Heart right ventricle (tissue), 16 donors: ENCODE measurements around the gene MT1H. TPM values are rescaled to one million over a fixed set of nuclear protein-coding genes. Genes with fewer than 3 reads are reported as not detected.

ENCODE experiments used
- ATAC-seq, 8 donors: fragments of 200-7000 bp; cut with Tn5 transposase; one replicate each; pipeline ENCODE4 v1.9.1; 2020; ENCODE audit warnings: mild to moderate bottlenecking in 8 of 8, moderate library complexity in 8 of 8, moderate number of reproducible peaks in 1 of 8
- DNase-seq, 2 donors: peaks; one replicate each; pipeline ENCODE4 v3.0.0-alpha.2; 2020
- H3K27ac ChIP-seq, 10 donors: fragments of 200-600 bp; sonication (generic) in 2 of 10; one replicate each; pipeline versions ENCODE4 v1.5.0 to v1.8.0; 2020 to 2022; ENCODE audit warnings: mild to moderate bottlenecking in 3 of 10
- H3K27me3 ChIP-seq, 7 donors: fragments of 200-600 bp; one replicate each; pipeline ENCODE4 v1.8.0; 2021 to 2022; ENCODE audit warnings: mild to moderate bottlenecking in 2 of 7
- H3K36me3 ChIP-seq, 9 donors: fragments of 200-600 bp; sonication (generic) in 1 of 9; one replicate each; pipeline versions ENCODE4 v1.5.0 to v1.8.0; 2020 to 2022; ENCODE audit warnings: mild to moderate bottlenecking in 2 of 9
- H3K4me1 ChIP-seq, 9 donors: fragments of 200-600 bp; sonication (generic) in 1 of 9; one replicate each; pipeline versions ENCODE4 v1.5.0 to v1.8.0; 2020 to 2022; ENCODE audit warnings: mild to moderate bottlenecking in 4 of 9
- H3K4me3 ChIP-seq, 10 donors: fragments of 200-600 bp; sonication (generic) in 2 of 10; one replicate each; pipeline versions ENCODE4 v1.5.0 to v1.8.0; 2020 to 2022; ENCODE audit warnings: mild to moderate bottlenecking in 7 of 10, moderate library complexity in 2 of 10
- H3K9me3 ChIP-seq, 11 donors: fragments of 200-600 bp in 10 of 11; sonication (generic) in 2 of 11; one replicate each; pipeline versions ENCODE4 v1.5.0 to v1.8.0; 2013 to 2022; ENCODE audit warnings: mild to moderate bottlenecking in 2 of 11, control low read depth in 1 of 11, moderate library complexity in 1 of 11
- WGBS, 2 donors: extraction: QIAGEN DNeasy Blood & Tissue Kit; methylation state at CpG; one replicate each; pipeline ENCODE4 v1.1.7; 2013; ENCODE audit warnings: inconsistent platforms in 1 of 2; 5-methylcytosine and 5-hydroxymethylcytosine counted together
- intact Hi-C, 10 donors: fragments of 100-400 bp; cut with DNase I; formaldehyde crosslinking; loops; one replicate each; pipeline versions ENCODE4 v1.11.1 to v1.14.2; 2022
- polyA plus RNA-seq, 2 donors: library from polyadenylated mRNA; stranded (reverse); fragments of 200-250 nt; gene quantifications; one replicate each; pipeline ENCODE4 v1.2.3, GENCODE V29; 2013
- total RNA-seq, 10 donors: library from RNA; stranded (reverse); fragmentation: NEBNext Ultra II Directional in 3 of 10; extraction: Animal tissue kit (Norgen Biotek cat#: 25700) in 3 of 10; gene quantifications; one replicate each; pipeline versions ENCODE4 v1.2.1 to v1.2.4, GENCODE V29; 2021 to 2023
- TF ChIP-seq, protein P1 (sequence below), 9 donors: fragments of 200-600 bp; sonication (generic) in 2 of 9; IDR thresholded peaks; one replicate each; pipeline versions ENCODE4 v1.5.0 to v1.8.0; 2021 to 2022; ENCODE audit warnings: antibody characterized with exemption in 9 of 9, mild to moderate bottlenecking in 5 of 9, moderate library complexity in 1 of 9
- donor health status: Arrhythmogenic right ventricular cardiomyopathy.
- donor health status: ischemic (EF 13 %, LVEDD 7.1; RV severe dilation, severe dysfunction).
- donor health status: healthy with polysubstance abuse.
- donor health status: DM: no; HTN: yes; CAD: no.
- donor health status: DM: no; HTN: no; CAD: no.
- donor health status: ischemic (EF 25% LVEDD 6.9; RV normal size, moderate dysfunction).
- donor health status: ischemic (EF 25% LVEDD 5.7; RV mildly dilated, moderate dysfunction).
- donor health status: healthy.
- donor health status: DM: yes; HTN: yes; CAD: no.
- donor health status: Ischemic cardiomyopathy.
- donor health status: ischemic (EF 35%, LVEDD 5.7; RV mildly dilated, moderate dysfunction).
- donor health status: nonischemic (EF 11% LVEDD 7.7; RV severe dilation, severe dysfunction).
- donor health status: DM: yes; HTN: yes; CAD: no.
- donor health status: PGD.
- donor health status: ischemic (EF 29% LVEDD 5.4; RV normal size, mild dysfunction).
- donor health status: nonischemic (EF 23%, LVEDD 6.1; RV moderate dilation, normal function).

Gene MT1H
- total and polyA plus RNA-seq, 12 donors: 2.4 TPM; not detected in 11

- Histone ChIP-seq H3K27me3 (peaks cover 0 to 35% (median 20%) of the 10 kb centered on the region in 7 donors), H3K4me1 (peaks cover 0 to 6% (median 4%) of the 10 kb centered on the region in 9 donors), H3K36me3 (no peaks in the 10 kb centered on the region), H3K4me3 (no peak overlapping the region), H3K9me3 (no peaks in the 10 kb centered on the region), H3K27ac (no peak overlapping the region)
- 69 to 74% methylated on average over 1 of the region's 1 CpG for WGBS, 2 donors
- intact Hi-C loops: no loop called here
- ATAC-seq (no peak), DNase-seq (no peak)
- TF ChIP-seq, protein P1, sequence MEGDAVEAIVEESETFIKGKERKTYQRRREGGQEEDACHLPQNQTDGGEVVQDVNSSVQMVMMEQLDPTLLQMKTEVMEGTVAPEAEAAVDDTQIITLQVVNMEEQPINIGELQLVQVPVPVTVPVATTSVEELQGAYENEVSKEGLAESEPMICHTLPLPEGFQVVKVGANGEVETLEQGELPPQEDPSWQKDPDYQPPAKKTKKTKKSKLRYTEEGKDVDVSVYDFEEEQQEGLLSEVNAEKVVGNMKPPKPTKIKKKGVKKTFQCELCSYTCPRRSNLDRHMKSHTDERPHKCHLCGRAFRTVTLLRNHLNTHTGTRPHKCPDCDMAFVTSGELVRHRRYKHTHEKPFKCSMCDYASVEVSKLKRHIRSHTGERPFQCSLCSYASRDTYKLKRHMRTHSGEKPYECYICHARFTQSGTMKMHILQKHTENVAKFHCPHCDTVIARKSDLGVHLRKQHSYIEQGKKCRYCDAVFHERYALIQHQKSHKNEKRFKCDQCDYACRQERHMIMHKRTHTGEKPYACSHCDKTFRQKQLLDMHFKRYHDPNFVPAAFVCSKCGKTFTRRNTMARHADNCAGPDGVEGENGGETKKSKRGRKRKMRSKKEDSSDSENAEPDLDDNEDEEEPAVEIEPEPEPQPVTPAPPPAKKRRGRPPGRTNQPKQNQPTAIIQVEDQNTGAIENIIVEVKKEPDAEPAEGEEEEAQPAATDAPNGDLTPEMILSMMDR (IDR thresholded peaks at IDR 0.05): no peak
These were observed 17.0 kb upstream of the MT1H start for GRCh38 chr16:56652600-56652999.

DNA sequence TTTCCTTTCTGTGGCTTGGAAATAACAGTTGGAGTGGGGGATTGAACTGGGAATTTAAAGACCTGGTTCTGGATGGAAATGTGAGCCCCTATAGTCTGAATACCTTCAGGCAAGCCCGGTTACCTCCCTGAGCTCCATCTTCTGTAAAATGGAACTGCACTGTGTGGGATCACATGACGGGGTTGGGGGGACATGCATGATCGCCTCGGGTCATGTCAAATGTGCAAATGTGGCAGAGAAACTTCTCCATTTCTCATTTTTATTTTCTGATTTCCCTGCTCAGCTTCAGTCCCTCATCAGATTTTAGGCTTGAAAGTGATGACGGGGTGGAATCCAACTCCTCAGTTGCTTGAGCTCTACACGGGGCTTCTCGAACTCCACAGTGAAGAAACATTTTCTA, 16.4 kb upstream of the MT1H start:
- intact Hi-C loops: no loop called here
- 81 to 85% methylated on average over 7 of the region's 7 CpGs for WGBS, 2 donors
- no peaks in the 10 kb centered on the region for H3K9me3 ChIP-seq
- DNase-seq (no peak), ATAC-seq (no peak)
- H3K4me3 ChIP-seq: no peak overlapping the region
- H3K36me3 ChIP-seq: no peaks in the 10 kb centered on the region
- no peak overlapping the region for H3K27ac ChIP-seq
- H3K4me1 ChIP-seq: peaks cover 0 to 12% (median 10%) of the 10 kb centered on the region in 9 donors
- TF ChIP-seq, protein P1 (IDR thresholded peaks at IDR 0.05): no peak
- peaks cover 0 to 29% (median 17%) of the 10 kb centered on the region in 7 donors for H3K27me3 ChIP-seq

DNA sequence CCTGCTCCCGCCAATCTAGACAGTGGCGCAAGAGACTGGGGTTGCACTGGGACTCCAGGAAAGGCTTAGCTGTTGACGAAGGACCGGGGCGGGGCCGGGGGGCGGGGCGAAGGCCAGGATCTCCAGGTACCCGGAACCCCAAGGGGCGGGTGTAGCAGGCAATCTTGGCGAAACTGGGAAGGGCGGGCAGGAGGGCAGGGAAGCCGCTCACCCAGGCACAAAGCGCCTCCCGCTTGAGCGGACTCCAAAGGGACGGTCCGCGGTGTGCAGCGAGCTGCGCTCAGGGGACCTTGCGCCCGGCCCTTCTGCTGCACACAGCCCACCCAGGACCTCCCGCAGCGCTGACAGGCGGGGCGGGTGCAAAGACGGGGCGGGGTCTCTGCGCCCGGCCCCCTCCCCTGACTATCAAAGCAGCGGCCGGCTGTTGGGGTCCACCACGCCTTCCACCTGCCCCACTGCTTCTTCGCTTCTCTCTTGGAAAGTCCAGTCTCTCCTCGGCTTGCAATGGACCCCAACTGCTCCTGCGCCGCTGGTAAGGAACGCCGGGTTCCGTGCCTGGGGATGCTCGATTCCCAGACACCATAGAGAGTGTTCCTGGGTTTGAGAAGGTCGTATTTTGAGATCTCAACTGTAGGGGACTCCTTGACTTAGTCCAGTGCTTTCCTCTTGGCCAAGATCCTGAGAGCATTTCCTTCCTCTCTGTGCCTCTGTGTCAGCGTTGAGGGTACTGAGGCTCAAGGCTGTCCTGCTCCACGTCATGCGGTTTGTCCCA, 11.9 kb upstream of the MT1H start, which contains the start of gene MT1F:
MT1F (plus strand) TSS at position 405 of the 772 bp plus-strand sequence; CDS start at position 505, 100 bp downstream.
- H3K36me3 ChIP-seq: no peaks in the 10 kb centered on the region
- H3K9me3 ChIP-seq: no peaks in the 10 kb centered on the region
- 1 to 2% methylated on average over 46 of the region's 46 CpGs for WGBS, 2 donors
- peak within 1 kb of the TSS in 5 of 10 donors; percentile 2 to 88 (median 40) for H3K27ac ChIP-seq
- peaks cover 0 to 24% (median 14%) of the 10 kb centered on the region in 9 donors for H3K4me1 ChIP-seq
- H3K27me3 ChIP-seq: peaks cover 0 to 41% (median 22%) of the 10 kb centered on the region in 7 donors
- intact Hi-C loops: loop anchor here in 1 of 10 donors (1.0 kb wide), 1 partner anchor 32 kb away; no protein-coding TSS in a partner anchor
- TF ChIP-seq, protein P1 (IDR thresholded peaks at IDR 0.05): no peak
- H3K4me3 ChIP-seq: peak within 1 kb of the TSS; percentile 44 to 75 (median 62)
- peak; percentile 59 to 73 for DNase-seq
- ATAC-seq: peak; percentile 73 to 91 (median 83)

GRCh38 chr16:56658327-56658875, 11.2 kb upstream of the MT1H start:
- ATAC-seq: no peak
- H3K4me1 ChIP-seq: peaks cover 0 to 30% (median 16%) of the 10 kb centered on the region in 9 donors
- TF ChIP-seq, protein P1 (IDR thresholded peaks at IDR 0.05): no peak
- 36 to 39% methylated on average over 9 to 10 of the region's 10 CpGs for WGBS, 2 donors
- intact Hi-C loops: loop anchor here in 1 of 10 donors (1.0 kb wide), 1 partner anchor 31 kb away; no protein-coding TSS in a partner anchor
- no peaks in the 10 kb centered on the region for H3K9me3 ChIP-seq
- H3K27ac ChIP-seq: peak overlapping the region in 1 of 10 donors; percentile 88
- no peaks in the 10 kb centered on the region for H3K36me3 ChIP-seq
- peak overlapping the region in 9 of 10 donors; percentile 44 to 75 (median 63) for H3K4me3 ChIP-seq
- DNase-seq: no peak
- peaks cover 6 to 48% (median 28%) of the 10 kb centered on the region in 7 donors for H3K27me3 ChIP-seq
